Middle frontal gyrus (tissue), 1 donor: ENCODE measurements around the gene CHKA.

Experiments used
- DNase-seq: peaks from one replicate; pipeline ENCODE4 v3.0.0-alpha.2; 2015; ENCODE audit warnings: low spot score; ENCODE audit errors: extremely low spot score

Gene CHKA

DNA sequence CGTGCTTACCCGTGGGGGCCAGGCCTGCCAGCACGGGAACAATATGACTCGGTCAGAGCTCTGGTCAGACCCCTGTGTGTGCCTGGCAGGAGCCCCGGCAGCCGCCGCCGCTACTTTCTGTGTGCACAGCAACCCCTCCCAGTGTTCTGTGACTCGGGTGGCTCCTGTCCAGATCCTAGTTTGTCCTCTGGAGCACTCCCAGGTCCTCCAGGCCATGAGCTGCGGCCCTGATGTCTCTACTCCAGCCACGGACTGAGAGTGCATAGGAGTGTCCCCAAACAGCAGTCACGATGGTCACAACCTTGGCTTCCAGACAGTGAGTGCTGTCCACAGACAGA is 87.5 kb downstream of the CHKA start:
- no peak for DNase-seq

DNA sequence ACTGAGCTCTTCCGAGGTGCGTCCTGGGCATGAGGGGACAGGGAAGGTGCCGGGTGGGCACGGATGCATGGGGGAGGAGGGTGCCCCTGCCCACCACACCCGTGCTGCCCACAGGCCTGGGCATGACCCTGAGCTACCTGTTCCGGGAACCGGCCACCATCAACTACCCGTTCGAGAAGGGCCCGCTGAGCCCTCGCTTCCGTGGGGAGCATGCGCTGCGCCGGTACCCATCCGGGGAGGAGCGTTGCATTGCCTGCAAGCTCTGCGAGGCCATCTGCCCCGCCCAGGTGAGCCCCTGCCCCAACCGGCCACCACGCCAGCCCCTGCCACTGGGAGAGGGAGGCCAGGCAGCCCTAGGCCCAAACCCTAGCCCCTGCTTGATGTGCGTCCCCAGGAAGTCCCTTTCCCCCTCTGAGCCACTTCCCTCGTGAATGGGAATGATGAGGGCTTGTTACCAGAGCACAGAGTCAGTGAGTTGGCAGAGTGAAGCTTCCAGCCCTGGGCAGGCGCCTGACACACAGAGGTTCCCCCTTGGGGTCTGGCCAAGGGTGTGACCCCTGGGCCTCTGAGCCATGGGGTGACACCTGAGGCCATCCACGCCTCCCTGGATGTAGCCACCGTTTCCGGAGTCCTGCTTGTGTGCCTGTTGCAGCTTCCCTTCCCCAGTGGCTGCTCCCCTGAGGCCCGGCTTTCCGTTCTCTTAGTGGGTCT is 88.0 kb downstream of the CHKA start:
- DNase-seq, result no peak

DNA sequence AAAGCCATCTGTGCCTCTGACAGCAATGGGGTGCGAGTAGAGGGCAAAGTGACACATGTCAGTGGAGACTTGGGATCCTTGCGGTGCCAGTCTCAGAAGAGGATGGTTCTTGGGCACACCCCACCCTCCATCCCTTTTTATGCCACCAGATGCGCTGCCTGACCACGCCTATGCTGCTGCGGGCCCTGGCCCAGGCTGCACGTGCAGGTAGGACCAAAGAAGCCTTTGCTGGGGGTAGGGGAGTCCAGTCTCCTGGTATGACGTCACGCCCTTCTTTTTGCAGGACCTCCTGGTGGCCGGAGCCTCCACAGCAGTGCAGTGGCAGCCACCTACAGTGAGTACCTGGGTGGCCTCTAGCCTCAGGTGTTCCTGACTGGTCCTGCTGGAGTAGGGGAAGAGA is 89.2 kb downstream of the CHKA start:
- DNase-seq, result no peak

DNA sequence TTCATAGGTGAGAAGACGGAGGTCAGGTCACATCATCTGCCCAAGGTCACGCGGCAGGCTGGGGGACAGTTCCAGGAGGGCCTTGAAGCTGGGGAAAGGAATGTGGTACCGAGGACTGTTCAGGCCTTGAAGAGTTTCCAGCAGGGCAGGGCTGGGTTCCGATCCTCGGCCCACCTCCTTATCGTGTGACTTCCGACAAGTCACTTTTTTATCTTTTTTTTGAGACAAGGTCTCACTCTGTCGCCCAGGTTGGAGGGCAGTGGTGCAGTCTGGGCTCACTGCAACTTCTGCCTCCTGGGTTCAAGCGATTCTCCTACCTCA is 90.1 kb downstream of the CHKA start:
- no peak for DNase-seq

DNA sequence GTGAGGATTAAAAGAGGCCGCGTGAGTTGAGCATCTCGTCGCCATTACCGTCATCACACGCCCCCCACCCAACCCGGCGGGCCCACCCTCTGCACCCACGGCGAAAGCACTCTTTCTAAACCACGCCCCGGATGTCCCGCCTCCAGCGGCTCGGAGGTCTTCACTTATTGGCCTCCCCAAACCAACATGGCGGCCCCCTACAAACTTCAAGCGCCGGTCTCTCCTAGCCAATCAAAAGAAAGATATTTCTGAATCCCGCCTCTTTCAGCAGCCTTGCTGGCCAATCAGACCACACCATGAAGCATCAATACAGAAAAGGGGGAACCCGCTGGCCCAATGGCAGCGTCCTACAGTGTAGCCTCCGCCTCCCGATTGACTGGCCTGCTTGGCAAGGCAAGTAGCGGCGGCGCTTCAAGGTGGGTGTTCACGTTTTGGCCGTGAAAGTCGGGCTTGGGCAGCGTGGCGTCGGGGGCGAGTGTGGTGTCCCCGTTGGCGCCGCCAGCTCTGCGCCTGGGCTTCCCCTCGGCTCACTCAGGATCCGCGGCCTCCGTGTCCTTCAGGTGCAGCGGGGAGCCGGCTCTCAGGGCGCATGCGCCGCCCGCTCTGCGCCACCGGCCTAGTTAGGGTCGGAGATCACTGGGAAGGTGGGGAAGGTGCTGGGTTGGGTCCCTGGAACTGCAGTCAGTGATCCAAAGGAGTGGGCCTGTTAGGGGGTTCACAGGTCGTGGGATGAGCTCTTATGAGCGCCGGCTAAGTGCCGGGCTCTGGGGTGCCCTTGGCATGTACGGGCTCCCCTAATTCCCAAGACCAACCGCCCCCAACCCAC is 90.7 kb downstream of the CHKA start, which contains the start of gene NDUFS8:
Gene NDUFS8, plus strand, starts transcription at position 364 of the 826 bp plus-strand sequence. CDS start 1,471 bp downstream, outside the sequence.
- DNase-seq, result peak; percentile 98

DNA sequence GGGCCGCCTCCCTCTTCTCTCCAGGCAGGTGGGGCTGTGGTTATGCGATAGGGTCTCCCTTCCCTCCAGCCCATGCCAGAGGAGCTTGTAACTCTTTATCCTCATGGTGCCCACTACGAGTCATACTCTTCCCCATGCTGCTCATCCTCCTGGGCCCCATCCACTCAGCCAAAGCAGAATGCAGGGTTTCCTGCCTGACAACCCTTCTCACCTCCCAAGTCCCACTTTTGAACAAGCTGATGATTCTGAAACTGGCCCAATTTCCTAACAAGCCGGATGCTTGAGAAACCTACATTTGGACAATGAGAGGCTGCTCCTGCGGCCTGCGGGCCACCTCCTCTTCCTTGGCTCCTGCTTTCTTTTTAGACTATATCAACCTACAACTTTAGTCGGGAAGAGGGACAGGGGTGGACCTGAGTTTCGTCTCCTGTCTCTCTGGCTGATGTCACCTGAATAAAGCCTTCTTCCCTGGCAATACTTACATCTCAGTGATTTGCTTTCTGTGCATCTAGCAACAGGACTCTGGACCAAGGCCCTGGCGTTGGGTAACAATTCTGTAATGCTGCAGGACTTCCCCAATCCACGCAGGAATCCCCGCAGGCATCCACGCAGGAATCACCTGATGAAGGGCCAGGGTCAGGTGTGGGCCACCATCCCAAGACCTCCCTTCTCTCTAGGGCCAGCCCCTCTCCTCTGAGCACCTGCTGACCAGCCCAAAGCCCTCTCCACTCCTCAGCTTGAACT is 92.2 kb downstream of the CHKA start:
- no peak for DNase-seq

DNA sequence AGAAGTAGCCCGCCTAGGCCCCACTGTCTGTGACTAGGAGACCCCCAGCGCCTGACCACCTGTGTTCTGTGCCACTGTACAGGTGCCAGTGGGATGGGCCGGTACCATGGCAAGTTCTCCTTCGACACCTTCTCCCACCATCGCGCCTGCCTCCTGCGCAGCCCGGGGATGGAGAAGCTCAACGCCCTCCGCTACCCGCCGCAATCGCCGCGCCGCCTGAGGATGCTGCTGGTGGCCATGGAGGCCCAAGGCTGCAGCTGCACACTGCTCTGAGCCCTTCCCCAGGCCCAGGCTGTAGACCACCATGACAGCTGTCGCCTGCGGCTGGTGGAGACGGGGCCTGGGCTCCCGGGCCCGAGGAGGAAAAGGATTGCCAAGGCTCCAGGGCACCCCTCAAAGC is 93.5 kb downstream of the CHKA start:
- DNase-seq, result no peak

DNA sequence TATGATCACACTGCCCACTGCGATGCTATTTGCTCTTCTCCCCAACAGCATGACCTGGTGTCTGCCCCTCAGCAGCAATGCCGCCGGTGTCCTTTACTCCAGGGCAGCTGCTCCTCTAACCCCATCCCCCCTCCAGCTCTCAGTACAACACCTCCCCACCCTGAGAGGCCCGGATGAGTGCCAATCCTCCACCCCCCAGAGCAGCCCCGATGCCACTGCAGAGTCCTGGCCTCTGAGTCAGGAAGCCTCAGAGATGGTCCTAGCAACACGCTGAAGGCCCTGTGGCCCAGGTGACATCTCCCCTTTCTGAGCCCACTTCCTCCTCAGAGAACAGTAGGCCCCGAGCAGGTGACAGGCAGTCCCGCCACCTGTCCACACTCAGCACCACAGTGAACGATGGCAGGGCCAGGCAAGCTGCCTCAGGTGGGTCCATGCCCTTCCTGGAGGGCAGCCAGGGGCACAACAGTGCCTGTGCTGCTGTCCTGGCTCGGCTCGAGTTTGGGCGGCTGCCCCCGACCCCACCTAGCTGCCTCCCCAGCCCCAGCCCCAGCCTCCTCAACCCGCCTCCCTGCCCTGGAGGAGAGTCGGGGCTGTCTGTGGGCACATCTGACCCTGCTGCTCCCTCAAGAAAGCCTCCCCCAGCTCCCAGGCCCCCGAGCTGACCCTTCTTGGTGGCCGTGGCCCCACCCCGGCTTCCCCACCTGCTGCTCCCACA is 94.6 kb downstream of the CHKA start:
- DNase-seq, result no peak

DNA sequence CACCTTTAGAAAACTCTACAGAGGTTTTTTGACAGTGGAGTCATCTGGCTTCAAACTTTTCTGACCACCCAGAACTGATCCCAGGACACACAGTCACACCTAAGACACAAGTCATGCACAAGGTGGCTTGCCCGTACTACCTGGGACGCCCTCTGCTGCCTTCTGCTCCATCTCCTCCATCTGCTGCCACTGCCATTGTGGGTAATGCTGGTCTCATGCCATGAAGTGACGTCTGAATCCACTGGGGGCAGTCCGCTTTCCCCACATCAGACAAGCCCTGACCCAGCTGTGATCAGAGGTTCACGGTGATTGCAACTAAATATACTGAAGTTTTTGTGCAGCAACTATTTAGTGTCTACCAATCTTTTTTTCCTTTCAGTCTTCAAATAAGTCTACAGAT is 96.1 kb downstream of the CHKA start:
- DNase-seq, result no peak

DNA sequence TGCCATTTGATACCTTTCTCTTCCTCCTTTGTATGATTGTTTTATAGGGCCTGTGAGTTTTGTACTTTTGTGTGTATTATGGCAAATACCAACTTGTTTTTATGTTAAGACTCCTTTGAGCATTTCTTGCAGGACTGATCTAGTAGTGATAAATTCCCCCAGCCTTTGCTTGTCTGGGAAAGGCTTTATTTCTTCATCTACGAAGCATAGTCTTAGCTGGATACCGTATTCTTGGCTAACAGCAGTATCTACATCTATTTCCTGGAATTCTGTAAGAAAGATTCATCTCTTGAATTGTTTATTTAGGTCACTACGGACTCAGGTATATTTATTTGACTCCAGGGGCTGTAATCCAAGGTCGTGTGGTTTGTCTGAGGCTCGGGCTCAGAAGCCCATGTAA is 96.7 kb downstream of the CHKA start:
- no peak for DNase-seq

DNA sequence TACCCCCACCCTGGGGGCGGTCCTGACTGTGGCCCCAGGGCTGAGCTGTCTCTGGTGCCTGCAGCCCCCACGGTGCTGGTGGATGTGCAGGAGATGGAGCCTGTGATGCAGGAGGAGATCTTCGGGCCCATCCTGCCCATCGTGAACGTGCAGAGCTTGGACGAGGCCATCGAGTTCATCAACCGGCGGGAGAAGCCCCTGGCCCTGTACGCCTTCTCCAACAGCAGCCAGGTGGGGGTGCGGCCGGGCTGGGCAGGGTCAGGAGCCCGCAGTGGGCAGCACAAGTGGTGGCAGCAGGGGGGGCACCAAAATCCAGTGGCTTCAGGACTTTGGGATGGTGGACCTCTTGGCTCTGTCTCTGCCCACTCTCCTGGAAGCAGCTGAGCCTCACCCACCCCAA is 98.7 kb downstream of the CHKA start:
- no peak for DNase-seq

DNA sequence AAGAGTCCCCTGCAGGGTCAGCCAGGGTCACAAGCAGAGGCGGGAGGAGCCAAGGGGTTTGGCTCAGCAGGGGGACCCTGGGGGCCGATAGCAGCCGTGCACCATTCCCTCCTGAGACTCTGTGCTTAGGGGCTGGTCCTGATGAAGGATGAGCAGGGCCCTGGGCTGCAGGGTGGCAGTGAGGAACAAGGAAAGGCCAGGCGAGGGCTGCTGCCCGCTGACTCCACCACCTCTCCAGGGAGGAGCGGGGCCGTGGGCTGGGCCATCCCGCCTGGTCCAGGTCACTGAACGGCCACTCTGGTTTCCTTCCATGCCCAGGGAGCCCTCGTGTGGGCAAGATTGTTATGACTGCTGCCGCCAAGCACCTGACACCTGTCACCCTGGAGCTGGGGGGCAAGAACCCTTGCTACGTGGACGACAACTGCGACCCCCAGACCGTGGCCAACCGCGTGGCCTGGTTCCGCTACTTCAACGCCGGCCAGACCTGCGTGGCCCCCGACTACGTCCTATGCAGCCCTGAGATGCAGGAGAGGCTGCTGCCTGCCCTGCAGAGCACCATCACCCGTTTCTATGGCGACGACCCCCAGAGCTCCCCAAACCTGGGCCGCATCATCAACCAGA is 99.9 kb downstream of the CHKA start:
- DNase-seq, result no peak

DNA sequence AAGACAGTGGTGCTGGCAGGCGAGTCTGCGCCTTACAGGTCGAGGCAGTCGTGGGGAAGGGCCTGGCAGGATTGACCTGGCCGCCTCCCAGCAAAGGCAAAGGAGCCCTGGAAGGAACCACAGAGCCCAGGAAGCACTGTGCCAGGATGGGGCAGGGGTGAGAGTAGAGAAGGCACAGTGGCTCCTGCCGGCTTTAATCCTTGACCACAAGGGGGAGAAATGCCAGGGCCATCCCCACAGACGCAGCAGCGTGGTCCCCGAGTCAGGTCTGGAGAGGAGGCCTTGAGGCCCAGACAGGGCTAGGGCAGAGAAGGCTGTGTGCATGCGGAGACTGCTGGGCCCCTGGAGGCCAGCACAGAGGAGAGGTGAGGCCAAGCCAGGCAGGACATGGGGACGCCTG is 100.6 kb downstream of the CHKA start:
- no peak for DNase-seq

DNA sequence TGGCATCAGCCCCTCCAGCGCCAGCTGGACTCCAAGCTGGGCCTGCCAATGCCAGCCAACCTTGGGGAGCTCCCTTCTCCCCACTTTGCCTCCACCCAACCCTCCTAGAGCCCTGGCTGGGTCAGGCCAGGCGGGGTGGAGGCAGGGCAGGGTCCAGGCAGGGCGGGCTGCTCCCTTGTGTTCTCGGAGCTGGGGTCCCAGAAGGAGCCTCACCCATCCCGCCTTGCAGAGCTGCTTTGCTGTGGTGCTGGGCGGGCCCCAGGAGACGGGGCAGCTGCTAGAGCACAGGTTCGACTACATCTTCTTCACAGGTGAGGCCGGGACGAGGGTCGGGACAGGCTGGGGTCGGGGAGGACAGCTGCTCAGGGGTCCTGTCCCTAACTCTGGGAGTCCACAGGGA is 101.7 kb downstream of the CHKA start:
- DNase-seq, result no peak

DNA sequence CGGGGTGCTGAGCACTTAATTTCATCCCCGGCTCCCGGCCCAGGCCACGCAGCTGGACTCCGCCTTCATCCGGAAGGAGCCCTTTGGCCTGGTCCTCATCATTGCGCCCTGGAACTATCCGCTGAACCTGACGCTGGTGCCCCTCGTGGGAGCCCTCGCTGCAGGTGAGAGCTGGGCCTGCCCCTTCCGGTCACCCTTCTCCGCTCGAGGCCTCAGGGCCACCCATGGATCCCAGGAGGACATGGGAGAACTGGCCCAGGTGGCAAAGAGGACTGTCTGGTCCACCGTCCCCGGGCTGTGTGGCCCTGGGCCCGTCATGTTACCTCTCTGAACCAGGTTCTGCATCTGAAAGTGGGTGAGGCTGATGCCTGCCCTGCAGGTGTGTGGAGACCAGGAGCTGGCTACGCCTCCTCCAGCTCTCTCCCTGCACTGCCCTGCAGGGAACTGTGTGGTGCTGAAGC is 102.4 kb downstream of the CHKA start:
- no peak for DNase-seq

DNA sequence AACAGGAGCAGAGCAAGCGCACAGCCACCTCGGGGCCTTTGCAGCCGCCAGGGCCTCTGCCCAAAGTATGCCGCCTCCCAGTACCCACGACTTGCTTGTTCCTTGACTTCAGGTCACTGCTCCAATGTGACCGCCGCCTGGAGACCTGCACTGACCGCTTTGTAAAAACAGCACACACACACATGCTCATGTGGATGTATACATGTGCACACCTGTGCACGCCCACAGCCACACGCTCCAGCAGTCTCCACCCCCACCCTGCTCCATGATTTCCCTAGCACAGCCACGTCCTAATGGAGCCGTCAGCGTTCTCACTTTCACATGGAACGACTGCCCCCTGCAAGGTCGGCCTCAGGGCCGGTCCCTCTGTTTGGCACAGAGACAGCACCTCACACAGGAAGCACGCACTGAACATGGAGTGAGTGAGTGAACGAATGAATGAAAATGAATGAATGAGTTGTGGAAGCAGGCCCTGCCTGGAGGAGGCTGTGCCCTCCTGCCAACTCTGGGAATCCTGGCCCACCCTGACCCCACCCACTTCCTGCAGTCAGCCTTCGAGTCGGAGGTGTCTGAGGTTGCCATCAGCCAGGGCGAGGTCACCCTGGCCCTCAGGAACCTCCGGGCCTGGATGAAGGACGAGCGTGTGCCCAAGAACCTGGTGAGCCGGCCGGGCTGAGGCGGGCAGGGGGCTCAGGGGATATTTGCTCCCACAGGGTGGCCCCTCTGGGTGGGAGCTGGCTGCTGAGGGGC is 103.0 kb downstream of the CHKA start:
- no peak for DNase-seq

DNA sequence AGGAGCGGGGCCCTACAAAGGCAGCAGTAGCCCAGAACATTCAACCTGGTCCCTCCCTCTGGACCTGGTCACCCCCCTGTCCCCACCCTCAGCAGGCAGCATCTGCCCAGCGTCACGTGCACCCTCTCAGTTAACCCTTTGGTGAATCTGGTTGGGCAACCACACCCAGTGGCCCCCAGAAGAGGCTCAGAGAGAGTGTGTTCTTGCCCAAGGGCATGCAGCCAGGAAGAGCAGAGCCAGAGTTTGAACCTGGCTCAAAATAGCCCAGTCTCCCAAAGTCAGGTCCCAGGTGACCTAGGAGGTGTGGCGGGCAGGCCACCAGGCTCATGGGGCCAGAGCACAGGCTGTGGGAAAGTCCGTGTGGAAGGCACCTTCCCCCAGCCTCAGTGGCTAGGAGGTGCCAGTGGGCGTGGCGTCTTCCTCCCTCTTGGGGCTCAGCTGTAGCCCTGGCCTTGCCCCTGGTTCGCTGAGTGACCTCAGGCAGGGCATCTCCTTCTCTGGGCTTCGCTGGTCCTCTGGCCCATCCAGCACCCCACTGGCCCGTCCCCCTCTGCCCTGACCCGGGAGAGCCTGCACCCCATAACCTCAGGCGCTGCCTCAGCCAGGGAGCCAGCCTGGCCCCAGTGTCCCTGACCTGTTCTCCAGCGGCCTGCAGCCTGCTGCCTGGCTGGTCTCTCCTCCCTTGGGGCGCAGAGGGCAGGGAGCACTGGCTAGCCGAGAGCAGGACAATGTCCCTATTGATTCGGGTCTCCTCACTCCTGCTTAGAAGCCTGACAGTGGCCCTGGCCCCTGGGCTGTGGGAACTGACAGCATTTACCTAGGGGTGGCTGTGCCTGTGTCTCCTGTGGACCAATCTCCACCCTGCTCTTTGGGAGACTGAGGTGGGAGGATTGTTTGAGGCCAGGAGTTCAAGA is 104.0 kb downstream of the CHKA start:
- DNase-seq, result no peak

DNA sequence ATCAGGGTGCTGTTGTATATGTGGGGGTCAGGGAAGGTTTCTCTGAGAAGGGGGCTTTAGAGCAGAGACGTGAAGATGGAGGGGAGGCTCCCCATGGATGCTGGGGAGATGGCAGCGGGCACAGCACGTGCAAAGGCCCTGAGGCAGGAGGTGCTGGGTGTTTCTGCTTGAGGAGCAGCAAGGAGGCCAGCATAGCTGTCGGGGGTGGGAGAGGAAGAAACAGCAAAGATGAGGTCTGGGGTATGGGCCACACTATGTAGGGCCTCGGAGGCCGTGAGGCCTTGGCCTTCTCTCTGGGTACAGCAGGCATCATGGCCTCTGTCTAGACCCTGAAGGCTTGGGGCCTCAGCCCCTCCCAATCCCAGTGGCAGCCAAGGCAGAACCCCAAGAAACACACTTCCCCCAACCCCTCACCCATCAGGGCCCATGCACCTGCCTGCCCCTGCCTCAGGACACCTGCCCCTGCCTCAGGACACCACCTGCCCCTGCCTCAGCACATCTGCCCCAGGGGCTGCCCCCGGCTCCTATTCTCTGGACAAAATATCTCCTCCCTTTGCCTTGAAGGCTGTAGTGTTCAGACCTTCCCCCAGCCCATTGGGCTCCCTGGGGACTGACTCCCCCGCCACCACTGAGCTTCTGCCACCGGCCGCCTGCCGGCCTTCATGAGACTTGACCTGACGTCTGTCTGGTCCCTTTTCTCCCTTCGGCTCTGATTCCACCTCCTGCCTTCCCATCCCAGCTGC is 104.9 kb downstream of the CHKA start:
- no peak for DNase-seq

DNA sequence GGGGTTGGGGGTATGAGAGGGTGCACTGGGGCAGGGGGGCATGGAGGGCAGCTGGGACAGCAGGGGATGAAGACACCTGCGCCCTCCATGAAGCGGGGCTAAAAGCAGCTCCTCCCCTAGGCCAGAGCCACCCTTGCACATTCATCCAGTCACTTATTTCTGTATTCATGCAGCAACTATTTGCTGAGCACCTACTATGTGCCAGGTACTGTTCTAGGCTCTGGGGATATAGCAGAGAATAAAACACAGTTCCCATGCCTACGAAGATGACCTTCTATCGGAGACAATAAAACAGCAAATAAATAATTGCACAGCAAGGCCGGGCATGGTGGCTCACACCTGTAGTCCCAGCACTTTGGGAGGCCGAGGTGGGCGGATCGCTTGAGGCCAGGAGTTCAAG is 105.7 kb downstream of the CHKA start:
- no peak for DNase-seq
